GM23248 (cell line): ENCODE results near the gene MB21D2. TPM values are rescaled to one million over a fixed set of nuclear protein-coding genes. Genes with fewer than 3 reads are reported as not detected.
A peak's percentile ranks its signal among the peaks of the same experiment; 100 is the strongest.

ENCODE experiments used
- DNase-seq: peaks from one replicate; pipeline ENCODE4 v3.0.0-alpha.2; 2015
- H2AFZ ChIP-seq: fragments of 200-600 bp; sonication (generic); 2 replicates; pipeline ENCODE4 v1.6.1; 2016; ENCODE audit warnings: antibody characterized with exemption
- H3F3A ChIP-seq: fragments of 200-600 bp; sonication (generic); 2 replicates; pipeline ENCODE4 v1.6.1; 2016; ENCODE audit warnings: mild to moderate bottlenecking, antibody characterized with exemption, mixed run types; ENCODE audit not compliant: insufficient read depth
- H3K27ac ChIP-seq: fragments of 200-600 bp; sonication (generic); 2 replicates; pipeline ENCODE4 v1.5.1; 2016; ENCODE audit warnings: mild to moderate bottlenecking
- H3K27me3 ChIP-seq: fragments of 200-600 bp; sonication (generic); replicated peaks from 2 replicates; pipeline ENCODE4 v1.6.1; 2016; ENCODE audit warnings: mild to moderate bottlenecking; ENCODE audit not compliant: insufficient read depth
- H3K36me3 ChIP-seq: fragments of 200-600 bp; sonication (generic); 2 replicates; pipeline ENCODE4 v1.6.1; 2016; ENCODE audit warnings: low read depth, mild to moderate bottlenecking
- H3K4me1 ChIP-seq: fragments of 200-600 bp; sonication (generic); 2 replicates; pipeline ENCODE4 v1.6.1; 2016; ENCODE audit warnings: mild to moderate bottlenecking; ENCODE audit not compliant: insufficient read depth
- H3K4me2 ChIP-seq: fragments of 200-600 bp; sonication (generic); one replicate; pipeline ENCODE4 v1.6.1; 2016; ENCODE audit warnings: mild to moderate bottlenecking; ENCODE audit not compliant: unreplicated experiment
- H3K4me3 ChIP-seq: fragments of 200-600 bp; sonication (generic); 2 replicates; pipeline ENCODE4 v1.5.1; 2016; ENCODE audit warnings: mild to moderate bottlenecking
- H3K79me2 ChIP-seq: fragments of 200-600 bp; sonication (generic); 2 replicates; pipeline ENCODE4 v1.6.1; 2016; ENCODE audit warnings: mild to moderate bottlenecking; ENCODE audit not compliant: insufficient read depth
- H3K9ac ChIP-seq: fragments of 200-600 bp; sonication (generic); 2 replicates; pipeline ENCODE4 v1.6.1; 2016; ENCODE audit warnings: mild to moderate bottlenecking
- H3K9me2 ChIP-seq: fragments of 200-600 bp; sonication (generic); 2 replicates; pipeline ENCODE4 v1.6.1; 2016; ENCODE audit warnings: mixed run types, mild to moderate bottlenecking, moderate library complexity; ENCODE audit not compliant: insufficient read depth
- H3K9me3 ChIP-seq: fragments of 200-600 bp; sonication (generic); one replicate; pipeline ENCODE4 v1.6.1; 2017; ENCODE audit warnings: low read depth
- H4K20me1 ChIP-seq: fragments of 200-600 bp; sonication (generic); 2 replicates; pipeline ENCODE4 v1.6.0; 2016; ENCODE audit not compliant: insufficient read depth
- EZH2 ChIP-seq: fragments of 200-600 bp; sonication (generic); IDR thresholded peaks from 2 replicates; pipeline ENCODE4 v1.6.1; 2018; ENCODE audit warnings: antibody characterized with exemption, mild to moderate bottlenecking; ENCODE audit not compliant: insufficient read depth, poor library complexity, severe bottlenecking
- EZH2phosphoT487 ChIP-seq: fragments of 200-600 bp; sonication (generic); IDR thresholded peaks from 2 replicates; pipeline ENCODE4 v1.6.1; 2018; ENCODE audit warnings: antibody characterized with exemption, moderate library complexity, mild to moderate bottlenecking, low read depth; ENCODE audit not compliant: insufficient read depth
- WGBS, 2 experiments: methylation state at CpG; one replicate each; pipeline ENCODE4 v1.1.6; 2015 to 2017; ENCODE audit warnings: low lambda C conversion rate in 2 of 2, low coverage in 1 of 2; ENCODE audit errors: missing lambda C conversion rate in 2 of 2; 5-methylcytosine and 5-hydroxymethylcytosine counted together
- in situ Hi-C: fragments of 300-500 bp; cut with MboI; formaldehyde crosslinking; loops from 2 replicates; pipeline ENCODE4 v1.15.0; 2020
- polyA plus RNA-seq: library from polyadenylated mRNA; unstranded; fragments of >200 nt; fragmentation: Nextera tagmentation; extraction: Ambion mirVana; gene quantifications from 2 replicates; pipeline ENCODE4 v1.2.1, GENCODE V29; 2016
- total RNA-seq: library from RNA; depleted of rRNA; stranded (reverse); fragments of >200 nt; shearing (Covaris generic); gene quantifications from 2 replicates; pipeline ENCODE4 v1.2.3, GENCODE V29; 2014

MB21D2 gene
- total and polyA plus RNA-seq, 2 experiments from 2014 or later, result 10.9 to 26.4 TPM

- Histone ChIP-seq H2AFZ (no peak overlapping the region), H3K4me3 (no peak overlapping the region), H3K27me3 (no peaks in the 10 kb centered on the region), H4K20me1 (peaks cover 8% of the 10 kb centered on the region; the same call in 1 of the 2 replicates), H3K4me2 (no peak overlapping the region), H3K9ac (no peak overlapping the region), H3K79me2 (peaks cover 81% of the 10 kb centered on the region), H3K36me3 (no peaks in the 10 kb centered on the region), H3K9me2 (no peaks in the 10 kb centered on the region), H3K4me1 (no peaks in the 10 kb centered on the region), H3F3A (no peaks in the 10 kb centered on the region), H3K27ac (no peak overlapping the region), H3K9me3 (no peaks in the 10 kb centered on the region)
- peak; percentile 69 for DNase-seq
- TF ChIP-seq EZH2phosphoT487 (no peak), EZH2 (no peak)
- 19 to 24% methylated on average over 7 of the region's 7 CpGs for WGBS, 2 experiments
- in situ Hi-C loops, result loop anchor here (10.0 to 25.0 kb wide), 3 partner anchors 238 to 759 kb away; partner anchors contain the start of gene ATP13A4
Observed at GRCh38 chr3:192802957-192803899, 114.4 kb downstream of the MB21D2 start.

DNA sequence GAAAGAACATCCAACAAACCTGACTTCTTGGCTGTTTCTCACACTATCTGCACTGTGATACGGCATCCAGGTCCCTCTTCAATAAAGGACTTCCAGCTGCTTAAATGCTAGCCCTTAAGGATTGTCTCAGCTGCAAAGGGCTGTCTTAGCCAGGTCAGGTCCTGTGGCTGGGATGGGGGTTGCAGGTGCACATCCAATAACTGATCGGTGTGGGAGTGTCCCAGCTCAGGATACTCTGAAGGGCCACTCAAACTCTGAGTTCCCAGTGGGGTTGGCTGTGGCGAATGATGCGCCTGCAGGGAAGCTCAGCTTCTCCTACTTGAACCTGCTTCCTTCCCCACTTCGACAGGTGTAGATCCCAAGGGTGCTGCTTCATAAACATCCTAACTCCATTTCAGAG is 115.7 kb downstream of the MB21D2 start:
- WGBS, 2 experiments, result 92 to 96% methylated on average over 5 of the region's 5 CpGs
- Histone ChIP-seq H4K20me1 (peaks cover 8% of the 10 kb centered on the region; the same call in 1 of the 2 replicates), H3K9me3 (no peaks in the 10 kb centered on the region), H3K4me3 (no peak overlapping the region), H3K9ac (no peak overlapping the region), H3K27me3 (no peaks in the 10 kb centered on the region), H3K9me2 (no peaks in the 10 kb centered on the region), H3K27ac (no peak overlapping the region), H3F3A (no peaks in the 10 kb centered on the region), H3K36me3 (peaks cover 11% of the 10 kb centered on the region; the same call in 1 of the 2 replicates), H2AFZ (no peak overlapping the region), H3K4me2 (no peak overlapping the region), H3K4me1 (no peaks in the 10 kb centered on the region), H3K79me2 (peaks cover 79% of the 10 kb centered on the region)
- no peak for TF ChIP-seq EZH2phosphoT487
- TF ChIP-seq EZH2, result no peak
- DNase-seq, result no peak
- in situ Hi-C loops, result loop anchor here (10.0 to 25.0 kb wide), 3 partner anchors 237 to 760 kb away; partner anchors contain the start of gene ATP13A4

GRCh38 chr3:192799721-192800120 is 117.9 kb downstream of the MB21D2 start:
- no peak for DNase-seq
- H3K27ac ChIP-seq, result no peak overlapping the region
- H3K4me3 ChIP-seq, result no peak overlapping the region
- no peak overlapping the region for H3K9ac ChIP-seq
- 67 to 82% methylated on average over 2 of the region's 2 CpGs for WGBS, 2 experiments
- in situ Hi-C loops, result loop anchor here (10.0 to 25.0 kb wide), 3 partner anchors 235 to 763 kb away; partner anchors contain the start of gene ATP13A4
- TF ChIP-seq EZH2 (no peak), EZH2phosphoT487 (no peak)
- H4K20me1 ChIP-seq, result 0 out of 2 replicates have a peak, but pooled peaks cover 5% of the 10 kb centered on the region
- H3K4me2 ChIP-seq, result no peak overlapping the region
- H3K9me3 ChIP-seq, result no peaks in the 10 kb centered on the region
- peaks cover 59% of the 10 kb centered on the region for H3K79me2 ChIP-seq
- H2AFZ ChIP-seq, result no peak overlapping the region
- H3K4me1 ChIP-seq, result no peaks in the 10 kb centered on the region
- no peaks in the 10 kb centered on the region for H3K27me3 ChIP-seq
- H3K9me2 ChIP-seq, result no peaks in the 10 kb centered on the region
- H3K36me3 ChIP-seq, result peaks cover 14% of the 10 kb centered on the region; the same call in 1 of the 2 replicates
- H3F3A ChIP-seq, result no peaks in the 10 kb centered on the region

- Histone ChIP-seq H3F3A (no peaks in the 10 kb centered on the region), H2AFZ (no peak overlapping the region), H3K36me3 (peaks cover 14% of the 10 kb centered on the region; the same call in 1 of the 2 replicates), H3K27ac (no peak overlapping the region), H3K79me2 (peaks cover 16% of the 10 kb centered on the region; the same call in 1 of the 2 replicates), H3K9ac (no peak overlapping the region), H3K27me3 (no peaks in the 10 kb centered on the region), H3K9me3 (no peaks in the 10 kb centered on the region), H3K9me2 (no peaks in the 10 kb centered on the region), H3K4me3 (no peak overlapping the region), H4K20me1 (no peaks in the 10 kb centered on the region), H3K4me1 (no peaks in the 10 kb centered on the region), H3K4me2 (no peak overlapping the region)
- no peak for DNase-seq
- in situ Hi-C loops, result no loop called here
- 91 to 97% methylated on average over 6 of the region's 6 CpGs for WGBS, 2 experiments
- TF ChIP-seq EZH2phosphoT487, result no peak
- TF ChIP-seq EZH2, result no peak
Observed at GRCh38 chr3:192795021-192795420, 122.6 kb downstream of the MB21D2 start.
